Measurements from ENCODE around the gene ZNF217.
"Not testable (repeated sequence)": the region's sequence is repeated elsewhere in the genome, so short reads cannot be mapped to it uniquely, and the experiment has no call there.

ZNF217 gene

GRCh38 chr20:53581444-53582250, 12.0 kb downstream of the ZNF217 start:
- no peak for DNase-seq

- no peak for DNase-seq
These were observed 13.1 kb downstream of the ZNF217 start for GRCh38 chr20:53580376-53581111.

- DNase-seq: no peak
These were observed 13.9 kb downstream of the ZNF217 start for GRCh38 chr20:53579581-53580375.

- DNase-seq: no peak
These were observed 14.4 kb downstream of the ZNF217 start for GRCh38 chr20:53579266-53579580.

- peak; percentile 66 for DNase-seq
These were observed 15.0 kb downstream of the ZNF217 start for GRCh38 chr20:53578492-53579222.

- DNase-seq: no peak
These were observed 16.9 kb downstream of the ZNF217 start for GRCh38 chr20:53576586-53577318.

GRCh38 chr20:53576195-53576580, 17.5 kb downstream of the ZNF217 start:
- DNase-seq: no peak

- DNase-seq: no peak
These were observed 18.0 kb downstream of the ZNF217 start for GRCh38 chr20:53575481-53576194.

GRCh38 chr20:53574819-53575218, 18.8 kb downstream of the ZNF217 start:
- no peak for DNase-seq

- DNase-seq: no peak
These were observed 19.3 kb downstream of the ZNF217 start for GRCh38 chr20:53574259-53574789.

GRCh38 chr20:53571555-53572286, 21.9 kb downstream of the ZNF217 start:
- DNase-seq: no peak

GRCh38 chr20:53570446-53571276, 23.0 kb downstream of the ZNF217 start:
- no peak for DNase-seq

- DNase-seq: no peak
These were observed 23.9 kb downstream of the ZNF217 start for GRCh38 chr20:53569606-53570307.

- DNase-seq: no peak
These were observed 24.6 kb downstream of the ZNF217 start for GRCh38 chr20:53569005-53569404.

GRCh38 chr20:53568351-53568750, 25.3 kb downstream of the ZNF217 start:
- DNase-seq: no peak

GRCh38 chr20:53567379-53567917, 26.2 kb downstream of the ZNF217 start:
- no peak for DNase-seq

- not testable (repeated sequence) for DNase-seq
These were observed 27.0 kb downstream of the ZNF217 start for GRCh38 chr20:53566623-53567022.

GRCh38 chr20:53565254-53565653, 28.4 kb downstream of the ZNF217 start:
- DNase-seq: no peak

Measured in activated T-cell treated with anti-CD3 and anti-CD28 coated beads for 4 hours (primary cell).